ENCODE data around the gene DGKB.

The DGKB gene

GRCh38 chr7:14859267-14859666 lies 43.3 kb downstream of the DGKB start:
- no peak for DNase-seq (ENCODE audit: low read depth)

- DNase-seq (ENCODE audit: low read depth) = no peak
Observed at GRCh38 chr7:14858866-14859265, 43.7 kb downstream of the DGKB start.

GRCh38 chr7:14858410-14858809 lies 44.1 kb downstream of the DGKB start:
- no peak for DNase-seq (ENCODE audit: low read depth)

GRCh38 chr7:14855033-14855794 lies 47.3 kb downstream of the DGKB start:
- no peak for DNase-seq (ENCODE audit: low read depth)

GRCh38 chr7:14854471-14854870 lies 48.1 kb downstream of the DGKB start:
- DNase-seq (ENCODE audit: low read depth) = no peak

- no peak for DNase-seq (ENCODE audit: low read depth)
Observed at GRCh38 chr7:14851610-14852009, 50.9 kb downstream of the DGKB start.

- no peak for DNase-seq (ENCODE audit: low read depth)
Observed at GRCh38 chr7:14850039-14850438, 52.5 kb downstream of the DGKB start.

GRCh38 chr7:14846405-14846804 lies 56.1 kb downstream of the DGKB start:
- no peak for DNase-seq (ENCODE audit: low read depth)

- DNase-seq (ENCODE audit: low read depth) = no peak
Observed at GRCh38 chr7:14843755-14844154, 58.8 kb downstream of the DGKB start.

- DNase-seq (ENCODE audit: low read depth) = no peak
Observed at GRCh38 chr7:14842523-14842922, 60.0 kb downstream of the DGKB start.

GRCh38 chr7:14841869-14842268 lies 60.7 kb downstream of the DGKB start:
- DNase-seq (ENCODE audit: low read depth) = no peak

GRCh38 chr7:14841086-14841485 lies 61.5 kb downstream of the DGKB start:
- DNase-seq (ENCODE audit: low read depth) = no peak

GRCh38 chr7:14839307-14839706 lies 63.2 kb downstream of the DGKB start:
- no peak for DNase-seq (ENCODE audit: low read depth)

GRCh38 chr7:14837216-14837615 lies 65.3 kb downstream of the DGKB start:
- no peak for DNase-seq (ENCODE audit: low read depth)

GRCh38 chr7:14836571-14837189 lies 65.9 kb downstream of the DGKB start:
- DNase-seq (ENCODE audit: low read depth) = no peak

- DNase-seq (ENCODE audit: low read depth) = no peak
Observed at GRCh38 chr7:14836006-14836405, 66.5 kb downstream of the DGKB start.

GRCh38 chr7:14835384-14835783 lies 67.2 kb downstream of the DGKB start:
- no peak for DNase-seq (ENCODE audit: low read depth)

- DNase-seq (ENCODE audit: low read depth) = no peak
Observed at GRCh38 chr7:14834883-14835282, 67.7 kb downstream of the DGKB start.

GRCh38 chr7:14834456-14834855 lies 68.1 kb downstream of the DGKB start:
- DNase-seq (ENCODE audit: low read depth) = no peak

GRCh38 chr7:14833707-14834106 lies 68.8 kb downstream of the DGKB start:
- no peak for DNase-seq (ENCODE audit: low read depth)

- DNase-seq (ENCODE audit: low read depth) = no peak
Observed at GRCh38 chr7:14828053-14828452, 74.5 kb downstream of the DGKB start.

GRCh38 chr7:14826426-14826825 lies 76.1 kb downstream of the DGKB start:
- DNase-seq (ENCODE audit: low read depth) = no peak

GRCh38 chr7:14825912-14826311 lies 76.6 kb downstream of the DGKB start:
- no peak for DNase-seq (ENCODE audit: low read depth)

GRCh38 chr7:14822481-14822854 lies 80.1 kb downstream of the DGKB start:
- DNase-seq (ENCODE audit: low read depth) = no peak
